Tibial nerve (tissue), 4 donors: ENCODE results near the gene OPRD1. TPM values are rescaled to one million over a fixed set of nuclear protein-coding genes. Genes with fewer than 3 reads are reported as not detected.

Source experiments
- DNase-seq, 2 donors: peaks; one replicate each; pipeline ENCODE4 v3.0.0-alpha.2; 2019; ENCODE audit warnings: low spot score in 2 of 2
- H3K27ac ChIP-seq, 4 donors: fragments of 200-600 bp; sonication (generic) in 3 of 4; one replicate each; pipeline ENCODE4 v1.5.1; 2017 to 2019; ENCODE audit warnings: mild to moderate bottlenecking in 1 of 4
- H3K27me3 ChIP-seq, 2 donors: fragments of 200-600 bp; sonication (generic) in 1 of 2; one replicate each; pipeline versions ENCODE4 v1.5.1 to v1.6.0; 2017 to 2019
- H3K36me3 ChIP-seq, 3 donors: fragments of 200-600 bp; sonication (generic); one replicate each; pipeline ENCODE4 v1.5.1; 2018 to 2019
- H3K4me1 ChIP-seq, 4 donors: fragments of 200-600 bp; sonication (generic) in 3 of 4; one replicate each; pipeline ENCODE4 v1.5.1; 2017 to 2019
- H3K4me3 ChIP-seq, 4 donors: fragments of 200-600 bp; sonication (generic) in 3 of 4; one replicate each; pipeline ENCODE4 v1.5.1; 2017 to 2019; ENCODE audit warnings: mild to moderate bottlenecking in 1 of 4, moderate library complexity in 1 of 4
- H3K9me3 ChIP-seq, 4 donors: fragments of 200-600 bp; sonication (generic) in 3 of 4; one replicate each; pipeline ENCODE4 v1.5.1; 2017 to 2019
- EP300 ChIP-seq, 2 donors: sonication (generic); formaldehyde crosslinking; IDR thresholded peaks; one replicate each; pipeline ENCODE4 v1.6.1; 2017; ENCODE audit warnings: antibody characterized with exemption in 2 of 2, mild to moderate bottlenecking in 1 of 2
- POLR2A ChIP-seq, 2 donors: fragments of 450-650 bp; IDR thresholded peaks; one replicate each; pipeline ENCODE4 v1.6.1; 2017; ENCODE audit warnings: antibody characterized with exemption in 2 of 2, mild to moderate bottlenecking in 2 of 2, moderate library complexity in 2 of 2
- WGBS, 2 donors: methylation state at CpG; one replicate each; pipeline ENCODE4 v1.1.5; 2018; 5-methylcytosine and 5-hydroxymethylcytosine counted together
- total RNA-seq, 4 donors: library from RNA; depleted of rRNA; stranded (reverse); fragments of >200 nt; gene quantifications; one replicate each; pipeline ENCODE4 v1.1.0, GENCODE V29; 2016
- TF ChIP-seq, protein P1 (sequence below), 5 experiments: fragments of 200-600 bp in 3 of 5; fragments of 450-650 bp in 2 of 5; sonication (generic) in 3 of 5; IDR thresholded peaks; one replicate each; pipeline ENCODE4 v1.5.1; 2016 to 2019; ENCODE audit warnings: antibody characterized with exemption in 5 of 5, mild to moderate bottlenecking in 3 of 5, moderate library complexity in 2 of 5

OPRD1 gene
- total RNA-seq, 4 donors from 2014 or later = not detected

- no peaks in the 10 kb centered on the region for H3K4me1 ChIP-seq
- H3K9me3 ChIP-seq = peaks cover 0 to 6% (median 0%) of the 10 kb centered on the region in 4 donors
- TF ChIP-seq EP300 (IDR thresholded peaks at IDR 0.05) (no peak), POLR2A (IDR thresholded peaks at IDR 0.05) (no peak)
- TF ChIP-seq, protein P1, sequence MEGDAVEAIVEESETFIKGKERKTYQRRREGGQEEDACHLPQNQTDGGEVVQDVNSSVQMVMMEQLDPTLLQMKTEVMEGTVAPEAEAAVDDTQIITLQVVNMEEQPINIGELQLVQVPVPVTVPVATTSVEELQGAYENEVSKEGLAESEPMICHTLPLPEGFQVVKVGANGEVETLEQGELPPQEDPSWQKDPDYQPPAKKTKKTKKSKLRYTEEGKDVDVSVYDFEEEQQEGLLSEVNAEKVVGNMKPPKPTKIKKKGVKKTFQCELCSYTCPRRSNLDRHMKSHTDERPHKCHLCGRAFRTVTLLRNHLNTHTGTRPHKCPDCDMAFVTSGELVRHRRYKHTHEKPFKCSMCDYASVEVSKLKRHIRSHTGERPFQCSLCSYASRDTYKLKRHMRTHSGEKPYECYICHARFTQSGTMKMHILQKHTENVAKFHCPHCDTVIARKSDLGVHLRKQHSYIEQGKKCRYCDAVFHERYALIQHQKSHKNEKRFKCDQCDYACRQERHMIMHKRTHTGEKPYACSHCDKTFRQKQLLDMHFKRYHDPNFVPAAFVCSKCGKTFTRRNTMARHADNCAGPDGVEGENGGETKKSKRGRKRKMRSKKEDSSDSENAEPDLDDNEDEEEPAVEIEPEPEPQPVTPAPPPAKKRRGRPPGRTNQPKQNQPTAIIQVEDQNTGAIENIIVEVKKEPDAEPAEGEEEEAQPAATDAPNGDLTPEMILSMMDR (IDR thresholded peaks at IDR 0.05) = no peak
- H3K36me3 ChIP-seq = no peaks in the 10 kb centered on the region
- no peaks in the 10 kb centered on the region for H3K27me3 ChIP-seq
- H3K4me3 ChIP-seq = no peak overlapping the region
- H3K27ac ChIP-seq = no peak overlapping the region
- DNase-seq = no peak
- WGBS, 2 donors = 65 to 70% methylated on average over 5 of the region's 5 CpGs
Observed at GRCh38 chr1:28803051-28803450, 8.9 kb upstream of the OPRD1 start.

- WGBS, 2 donors = 89 to 98% methylated on average over 3 of the region's 3 CpGs
- H3K36me3 ChIP-seq = no peaks in the 10 kb centered on the region
- no peaks in the 10 kb centered on the region for H3K4me1 ChIP-seq
- TF ChIP-seq EP300 (IDR thresholded peaks at IDR 0.05) (no peak), POLR2A (IDR thresholded peaks at IDR 0.05) (no peak)
- TF ChIP-seq, protein P1 (IDR thresholded peaks at IDR 0.05) = no peak
- no peak for DNase-seq
- no peaks in the 10 kb centered on the region for H3K27me3 ChIP-seq
- H3K27ac ChIP-seq = no peak overlapping the region
- H3K4me3 ChIP-seq = no peak overlapping the region
- H3K9me3 ChIP-seq = peaks cover 0 to 6% (median 0%) of the 10 kb centered on the region in 4 donors
Observed at GRCh38 chr1:28803662-28804061, 8.3 kb upstream of the OPRD1 start.

DNA sequence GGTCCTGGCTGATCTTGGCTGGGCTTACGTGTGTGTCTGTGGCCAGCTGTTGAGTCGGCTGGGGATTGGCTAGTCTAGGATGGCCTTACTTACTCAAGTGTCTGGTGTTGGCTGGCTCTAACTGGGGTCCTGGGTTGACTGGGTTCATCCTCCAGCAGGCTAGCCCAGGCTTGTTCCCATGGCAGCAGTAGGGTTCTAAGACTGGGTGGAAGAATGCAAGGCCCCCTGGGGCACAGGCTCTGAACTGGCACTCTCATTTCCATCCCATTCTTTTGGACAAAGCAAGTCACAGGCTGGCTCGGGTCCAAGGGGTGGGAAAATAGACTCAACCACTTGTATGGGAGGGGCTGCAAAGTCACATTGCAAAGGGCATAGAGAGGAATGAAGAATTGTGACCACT, 7.9 kb upstream of the OPRD1 start:
- Histone ChIP-seq H3K9me3 (peaks cover 0 to 6% (median 0%) of the 10 kb centered on the region in 4 donors), H3K27me3 (peaks cover 0 to 3% of the 10 kb centered on the region in 2 donors), H3K4me1 (no peaks in the 10 kb centered on the region), H3K27ac (no peak overlapping the region), H3K36me3 (no peaks in the 10 kb centered on the region), H3K4me3 (no peak overlapping the region)
- 57 to 64% methylated on average over 3 of the region's 3 CpGs for WGBS, 2 donors
- no peak for DNase-seq
- TF ChIP-seq, protein P1 (IDR thresholded peaks at IDR 0.05) = no peak
- TF ChIP-seq POLR2A (IDR thresholded peaks at IDR 0.05) = no peak
- TF ChIP-seq EP300 (IDR thresholded peaks at IDR 0.05) = no peak

- Histone ChIP-seq H3K9me3 (peaks cover 0 to 6% (median 0%) of the 10 kb centered on the region in 4 donors), H3K27me3 (peaks cover 0 to 30% of the 10 kb centered on the region in 2 donors), H3K36me3 (no peaks in the 10 kb centered on the region), H3K27ac (no peak overlapping the region), H3K4me3 (no peak overlapping the region), H3K4me1 (peaks cover 0 to 3% (median 0%) of the 10 kb centered on the region in 4 donors)
- 44 to 53% methylated on average over 4 of the region's 4 CpGs for WGBS, 2 donors
- TF ChIP-seq POLR2A (IDR thresholded peaks at IDR 0.05) = no peak
- no peak for TF ChIP-seq EP300 (IDR thresholded peaks at IDR 0.05)
- TF ChIP-seq, protein P1 (IDR thresholded peaks at IDR 0.05) = no peak
- DNase-seq = no peak
Observed at GRCh38 chr1:28807046-28807445, 4.9 kb upstream of the OPRD1 start.

DNA sequence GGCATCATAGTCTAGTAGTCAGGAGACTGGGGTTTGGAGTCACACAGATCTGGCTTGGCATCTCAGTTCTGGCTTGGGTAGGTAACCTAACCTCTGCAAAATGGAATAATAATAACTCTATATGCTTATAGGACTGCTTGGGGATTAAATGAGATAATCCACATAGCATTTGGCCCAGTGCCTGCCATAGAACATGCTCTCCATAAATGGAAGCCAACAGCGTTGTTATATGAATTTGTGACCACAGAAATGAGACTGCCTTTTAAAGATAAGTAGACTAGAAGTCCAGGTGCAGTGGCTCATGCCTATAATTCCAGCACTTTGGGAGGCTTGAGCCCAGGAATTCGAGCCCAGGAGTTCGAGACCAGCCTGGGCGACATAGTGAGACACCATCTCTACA, 4.0 kb upstream of the OPRD1 start:
- Histone ChIP-seq H3K27me3 (peaks cover 0 to 38% of the 10 kb centered on the region in 2 donors), H3K4me3 (no peak overlapping the region), H3K27ac (no peak overlapping the region), H3K36me3 (no peaks in the 10 kb centered on the region), H3K9me3 (peaks cover 0 to 6% (median 0%) of the 10 kb centered on the region in 4 donors), H3K4me1 (peaks cover 0 to 11% (median 0%) of the 10 kb centered on the region in 4 donors)
- TF ChIP-seq, protein P1 (IDR thresholded peaks at IDR 0.05) = no peak
- TF ChIP-seq POLR2A (IDR thresholded peaks at IDR 0.05) (no peak), EP300 (IDR thresholded peaks at IDR 0.05) (no peak)
- DNase-seq = no peak
- 80 to 83% methylated on average over 4 of the region's 4 CpGs for WGBS, 2 donors
